ENCODE data around the gene RALGPS1.

DNA sequence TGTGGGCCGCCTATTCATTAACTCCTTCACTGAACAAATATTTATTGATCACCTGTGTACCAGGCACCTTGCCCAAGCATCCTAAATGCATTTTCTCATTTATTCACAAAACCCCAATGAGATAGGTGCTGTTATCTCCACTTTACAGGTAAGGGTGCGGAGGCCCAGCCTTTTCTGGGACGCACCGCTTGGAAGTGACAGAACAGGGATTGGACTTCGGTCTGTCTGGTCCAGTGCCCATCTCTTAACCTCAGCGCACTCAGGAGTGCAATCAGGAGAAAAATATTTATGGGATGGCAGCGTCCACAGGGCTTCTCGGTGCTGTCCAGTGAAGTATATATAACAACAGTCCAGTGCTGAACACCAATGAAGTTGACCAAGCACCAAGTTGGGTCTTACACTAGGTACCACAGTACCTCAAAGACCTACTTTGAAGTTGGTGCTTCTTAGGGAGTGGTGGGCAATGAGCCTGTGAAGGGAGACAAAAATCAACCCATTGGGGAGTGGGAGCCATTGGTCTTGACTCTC is 331.1 kb downstream of the RALGPS1 start:
- TF ChIP-seq CTCF (IDR thresholded peaks at IDR 0.05; ENCODE audit: low read depth, low read length, poor library complexity, severe bottlenecking) (no peak), EZH2phosphoT487 (IDR thresholded peaks at IDR 0.05; ENCODE audit: borderline replicate concordance, low read length) (no peak)

Measured in DOHH2 (cell line).